ENCODE measurements around the gene ARHGAP6. TPM values are rescaled to one million over a fixed set of nuclear protein-coding genes. Genes with fewer than 3 reads are reported as not detected.

ARHGAP6 gene
- total RNA-seq, 1 experiment from 2014 or later: 0.10 TPM

DNA sequence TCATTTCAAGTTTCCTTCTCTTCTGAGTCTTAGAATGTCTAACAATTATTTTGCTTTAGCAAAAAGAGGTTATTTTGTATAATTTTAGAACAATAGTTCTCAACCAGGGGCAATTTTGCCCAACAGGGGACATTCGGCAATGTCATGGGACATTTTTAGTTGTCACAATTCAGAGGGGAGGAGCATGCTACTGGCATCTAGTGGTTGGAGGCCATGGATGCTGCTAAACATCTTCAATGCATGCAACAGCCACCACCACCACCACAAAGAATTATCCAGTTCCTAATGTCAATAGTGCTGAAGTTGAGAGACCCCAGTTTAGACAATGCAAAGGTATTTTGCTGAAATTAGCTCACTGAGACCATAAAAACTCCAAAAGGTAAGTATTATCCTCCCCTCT, 122.5 kb downstream of the ARHGAP6 start:
- Histone ChIP-seq H3K4me3 (replicated peaks in 1 of 2; ENCODE audit: low read depth in 1 of 2, low read length in 2 of 2) (no peak overlapping the region), H3K79me2 (ENCODE audit: insufficient read depth, low read length) (no peaks in the 10 kb centered on the region), H3K27ac (ENCODE audit: low read depth, low read length) (no peak overlapping the region), H3K4me2 (ENCODE audit: low read length) (no peak overlapping the region), H3K9me2 (ENCODE audit: insufficient read depth) (no peaks in the 10 kb centered on the region), H4K20me1 (ENCODE audit: insufficient read depth) (no peaks in the 10 kb centered on the region), H3K36me3 (ENCODE audit: control insufficient read depth in 1 of 2, insufficient read depth in 2 of 2, low read length in 2 of 2) (no peaks in the 10 kb centered on the region), H3K4me1 (ENCODE audit: control insufficient read depth in 1 of 2, insufficient read depth in 2 of 2, low read length in 2 of 2) (no peaks in the 10 kb centered on the region), H2AFZ (ENCODE audit: low read depth, low read length, poor library complexity, severe bottlenecking) (no peak overlapping the region), H3K27me3 (ENCODE audit: insufficient read depth, low read length) (no peaks in the 10 kb centered on the region), H3K9me3 (ENCODE audit: control insufficient read depth in 1 of 2, insufficient read depth in 1 of 2, low read depth in 1 of 2, low read length in 2 of 2) (no peaks in the 10 kb centered on the region), H3K9ac (ENCODE audit: low read length) (no peak overlapping the region)
- ChIA-PET POLR2A (no interaction called here), RAD21 (ENCODE audit: low non-redundant PET in 1 of 2, low total read pairs in 2 of 2, uncharacterized antibody in 2 of 2, unreplicated experiment in 2 of 2) (no interaction called here), CTCF (no interaction called here)
- no peak for ATAC-seq
- no TSS peak for BruUV-seq (replicated peaks)
- peak in 2 of 3 experiments; percentile 15 to 24; a peak in 1 of 6 replicates for TF ChIP-seq CTCF (IDR thresholded peaks at IDR 0.05 in 2 of 3, conservative IDR thresholded peaks at IDR 0.05 in 1 of 3; ENCODE audit: borderline replicate concordance in 1 of 3, insufficient read depth in 1 of 3, low read depth in 2 of 3, low read length in 2 of 3)
- TF ChIP-seq, protein P1, sequence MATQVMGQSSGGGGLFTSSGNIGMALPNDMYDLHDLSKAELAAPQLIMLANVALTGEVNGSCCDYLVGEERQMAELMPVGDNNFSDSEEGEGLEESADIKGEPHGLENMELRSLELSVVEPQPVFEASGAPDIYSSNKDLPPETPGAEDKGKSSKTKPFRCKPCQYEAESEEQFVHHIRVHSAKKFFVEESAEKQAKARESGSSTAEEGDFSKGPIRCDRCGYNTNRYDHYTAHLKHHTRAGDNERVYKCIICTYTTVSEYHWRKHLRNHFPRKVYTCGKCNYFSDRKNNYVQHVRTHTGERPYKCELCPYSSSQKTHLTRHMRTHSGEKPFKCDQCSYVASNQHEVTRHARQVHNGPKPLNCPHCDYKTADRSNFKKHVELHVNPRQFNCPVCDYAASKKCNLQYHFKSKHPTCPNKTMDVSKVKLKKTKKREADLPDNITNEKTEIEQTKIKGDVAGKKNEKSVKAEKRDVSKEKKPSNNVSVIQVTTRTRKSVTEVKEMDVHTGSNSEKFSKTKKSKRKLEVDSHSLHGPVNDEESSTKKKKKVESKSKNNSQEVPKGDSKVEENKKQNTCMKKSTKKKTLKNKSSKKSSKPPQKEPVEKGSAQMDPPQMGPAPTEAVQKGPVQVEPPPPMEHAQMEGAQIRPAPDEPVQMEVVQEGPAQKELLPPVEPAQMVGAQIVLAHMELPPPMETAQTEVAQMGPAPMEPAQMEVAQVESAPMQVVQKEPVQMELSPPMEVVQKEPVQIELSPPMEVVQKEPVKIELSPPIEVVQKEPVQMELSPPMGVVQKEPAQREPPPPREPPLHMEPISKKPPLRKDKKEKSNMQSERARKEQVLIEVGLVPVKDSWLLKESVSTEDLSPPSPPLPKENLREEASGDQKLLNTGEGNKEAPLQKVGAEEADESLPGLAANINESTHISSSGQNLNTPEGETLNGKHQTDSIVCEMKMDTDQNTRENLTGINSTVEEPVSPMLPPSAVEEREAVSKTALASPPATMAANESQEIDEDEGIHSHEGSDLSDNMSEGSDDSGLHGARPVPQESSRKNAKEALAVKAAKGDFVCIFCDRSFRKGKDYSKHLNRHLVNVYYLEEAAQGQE (IDR thresholded peaks at IDR 0.05; ENCODE audit: low read depth): no peak
- DNase-seq (ENCODE audit: low read depth, low spot score): no peak
- intact Hi-C loops (cut with micrococcal nuclease): no loop called here

DNA sequence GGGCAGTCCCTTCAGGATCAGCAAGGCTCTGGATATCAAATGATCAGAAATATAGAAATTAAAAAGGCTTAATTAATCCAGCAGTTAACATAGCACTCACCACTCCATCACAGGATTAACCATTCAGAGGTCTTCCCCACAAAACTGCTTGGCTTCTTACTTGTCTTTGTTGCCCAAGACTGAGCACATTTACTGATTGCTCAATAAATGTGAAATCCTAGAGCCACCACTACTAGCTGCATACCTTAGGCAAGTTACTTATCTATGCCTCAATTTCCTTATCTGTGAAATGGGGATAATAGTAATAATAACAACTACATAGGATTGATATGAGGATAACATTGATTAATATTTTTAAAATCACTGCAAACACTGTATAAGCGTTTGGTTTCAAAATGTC, 124.2 kb downstream of the ARHGAP6 start:
- Histone ChIP-seq H3K27ac (ENCODE audit: low read depth, low read length) (no peak overlapping the region), H4K20me1 (ENCODE audit: insufficient read depth) (no peaks in the 10 kb centered on the region), H3K4me1 (ENCODE audit: control insufficient read depth in 1 of 2, insufficient read depth in 2 of 2, low read length in 2 of 2) (no peaks in the 10 kb centered on the region), H3K4me2 (ENCODE audit: low read length) (no peak overlapping the region), H3K79me2 (ENCODE audit: insufficient read depth, low read length) (no peaks in the 10 kb centered on the region), H3K9me2 (ENCODE audit: insufficient read depth) (no peaks in the 10 kb centered on the region), H3K27me3 (ENCODE audit: insufficient read depth, low read length) (no peaks in the 10 kb centered on the region), H3K9me3 (ENCODE audit: control insufficient read depth in 1 of 2, insufficient read depth in 1 of 2, low read depth in 1 of 2, low read length in 2 of 2) (no peaks in the 10 kb centered on the region), H2AFZ (ENCODE audit: low read depth, low read length, poor library complexity, severe bottlenecking) (no peak overlapping the region), H3K4me3 (replicated peaks in 1 of 2; ENCODE audit: low read depth in 1 of 2, low read length in 2 of 2) (no peak overlapping the region), H3K36me3 (ENCODE audit: control insufficient read depth in 1 of 2, insufficient read depth in 2 of 2, low read length in 2 of 2) (no peaks in the 10 kb centered on the region), H3K9ac (ENCODE audit: low read length) (no peak overlapping the region)
- POLR2A ChIA-PET: no interaction called here
- ATAC-seq: no peak
- DNase-seq (ENCODE audit: low read depth, low spot score): no peak
- CTCF ChIA-PET: no interaction called here
- RAD21 ChIA-PET (ENCODE audit: low non-redundant PET in 1 of 2, low total read pairs in 2 of 2, uncharacterized antibody in 2 of 2, unreplicated experiment in 2 of 2): no interaction called here
- intact Hi-C loops (cut with micrococcal nuclease): no loop called here
- BruUV-seq (replicated peaks): no TSS peak
- TF ChIP-seq ZNF274 (IDR thresholded peaks at IDR 0.05; ENCODE audit: low read depth, low read length) (no peak), JUND (IDR thresholded peaks at IDR 0.05) (no peak), CTCF (IDR thresholded peaks at IDR 0.05 in 2 of 3, conservative IDR thresholded peaks at IDR 0.05 in 1 of 3; ENCODE audit: borderline replicate concordance in 1 of 3, insufficient read depth in 1 of 3, low read depth in 2 of 3, low read length in 2 of 3) (no peak), POLR2A (IDR thresholded peaks at IDR 0.05; ENCODE audit: borderline replicate concordance, extremely low read depth, insufficient read depth, insufficient read length) (no peak), CBX3 (IDR thresholded peaks at IDR 0.05; ENCODE audit: low read depth) (no peak), FOSL1 (IDR thresholded peaks at IDR 0.05; ENCODE audit: low read depth) (no peak), YY1 (IDR thresholded peaks at IDR 0.05; ENCODE audit: extremely low read depth, insufficient replicate concordance, low read depth, low read length) (no peak), ZBTB33 (IDR thresholded peaks at IDR 0.05; ENCODE audit: extremely low read depth, insufficient replicate concordance, low read length) (no peak)

Data from HCT116 (cell line).